Heart left ventricle (tissue), 13 donors: Measurements from ENCODE around the gene CLCN6.

Experiments used
- CTCF ChIP-seq, 12 donors: fragments of 200-600 bp; sonication (generic) in 4 of 12; IDR thresholded peaks; one replicate each; pipeline versions ENCODE4 v1.5.0 to v1.8.0; 2018 to 2022; ENCODE audit warnings: antibody characterized with exemption in 12 of 12, mild to moderate bottlenecking in 5 of 12
- POLR2A ChIP-seq, 2 donors: fragments of 450-650 bp; IDR thresholded peaks; one replicate each; pipeline ENCODE4 v1.6.1; 2017; ENCODE audit warnings: antibody characterized with exemption in 2 of 2, mild to moderate bottlenecking in 2 of 2, moderate library complexity in 2 of 2
- donor health status: ischemic (EF 13 %, LVEDD 7.1; RV severe dilation, severe dysfunction).
- donor health status: DM: no; HTN: yes; CAD: no.
- donor health status: DM: no; HTN: no; CAD: no.
- donor health status: ischemic (EF 25% LVEDD 6.9; RV normal size, moderate dysfunction).
- donor health status: ischemic (EF 25% LVEDD 5.7; RV mildly dilated, moderate dysfunction).
- donor health status: ischemic (EF 35%, LVEDD 5.7; RV mildly dilated, moderate dysfunction).
- donor health status: nonischemic (EF 11% LVEDD 7.7; RV severe dilation, severe dysfunction).
- donor health status: DM: yes; HTN: yes; CAD: no.
- donor health status: PGD.
- donor health status: ischemic (EF 29% LVEDD 5.4; RV normal size, mild dysfunction).
- donor health status: nonischemic (EF 23%, LVEDD 6.1; RV moderate dilation, normal function).

GRCh38 chr1:11869650-11870207 lies 63.7 kb downstream of the CLCN6 start:
- TF ChIP-seq CTCF (IDR thresholded peaks at IDR 0.05) (no peak), POLR2A (IDR thresholded peaks at IDR 0.05) (no peak)
